Endothelial cell of umbilical vein (primary cell): ENCODE measurements around the gene CHRM1. TPM values are rescaled to one million over a fixed set of nuclear protein-coding genes. Genes with fewer than 3 reads are reported as not detected.

Experiments used
- polyA plus RNA-seq, 4 experiments: library from polyadenylated mRNA; depleted of rRNA in 3 of 4; stranded (reverse) in 3 of 4; unstranded in 1 of 4; fragments of >200 nt; gene quantifications; 2 replicates each; pipeline versions ENCODE4 v1.2.1 to v1.2.3, GENCODE V29; 2011 to 2012; ENCODE audit warnings: missing spikeins in 1 of 4
- small RNA-seq: library from RNA; depleted of rRNA; stranded (forward); fragments of <200 nt; gene quantifications from one replicate; pipeline ENCODE3, GENCODE V24; 2012; ENCODE audit warnings: low replicate concordance, low read depth; ENCODE audit not compliant: insufficient read depth, insufficient read length
- total RNA-seq: library from RNA; stranded (reverse); gene quantifications from 2 replicates; pipeline ENCODE4 v1.2.3, GENCODE V29; 2021

CHRM1 gene
- total and polyA plus RNA-seq, 2 donors (not counting 3 experiments of a cell fraction or from before 2014, with no cell fraction given): not detected

Small RNA genes lying within 50 kb of the gene (small RNA-seq; reads per million reads assigned to genes)
- not detected for gene RN7SL259P

Other genes with a start within 250 kb of the CHRM1 start
- gene UQCC3, start 249.7 kb downstream of the CHRM1 start, total RNA-seq: 8.6 and 9.0 TPM in 2 replicates
- 15.3 and 15.5 TPM in 2 replicates for gene UQCC3, start 249.7 kb downstream of the CHRM1 start, polyA plus RNA-seq
- 7.5 and 10.5 TPM in 2 replicates for gene LBHD1, start 249.1 kb downstream of the CHRM1 start, total RNA-seq
- gene LBHD1, start 249.1 kb downstream of the CHRM1 start, polyA plus RNA-seq: 3.5 and 3.8 TPM in 2 replicates
- 112 and 113 TPM in 2 replicates for gene UBXN1, start 242.3 kb downstream of the CHRM1 start, total RNA-seq
- gene UBXN1, start 242.3 kb downstream of the CHRM1 start, polyA plus RNA-seq: 105 and 114 TPM in 2 replicates
- 0.20 and 0.37 TPM in 2 replicates for gene LRRN4CL, start 231.8 kb downstream of the CHRM1 start, total RNA-seq
- 0.03 TPM in 1 of 2 replicates, not detected in the other for gene LRRN4CL, start 231.8 kb downstream of the CHRM1 start, polyA plus RNA-seq
- 31.1 and 31.3 TPM in 2 replicates for gene BSCL2, start 213.9 kb downstream of the CHRM1 start, total RNA-seq
- 94.8 and 126 TPM in 2 replicates for gene BSCL2, start 213.9 kb downstream of the CHRM1 start, polyA plus RNA-seq
- gene GNG3, start 213.7 kb downstream of the CHRM1 start, total RNA-seq: not detected in 2 replicates
- not detected in 2 replicates for gene GNG3, start 213.7 kb downstream of the CHRM1 start, polyA plus RNA-seq
- 53.4 and 56.2 TPM in 2 replicates for gene HNRNPUL2, start 193.9 kb downstream of the CHRM1 start, total RNA-seq
- gene HNRNPUL2, start 193.9 kb downstream of the CHRM1 start, polyA plus RNA-seq: 14.1 and 18.3 TPM in 2 replicates
- gene TTC9C, start 192.9 kb downstream of the CHRM1 start, total RNA-seq: 31.6 and 43.5 TPM in 2 replicates
- gene TTC9C, start 192.9 kb downstream of the CHRM1 start, polyA plus RNA-seq: 20.6 and 27.4 TPM in 2 replicates
- 6.9 and 8.1 TPM in 2 replicates for gene ZBTB3, start 167.2 kb downstream of the CHRM1 start, total RNA-seq
- 3.7 and 4.1 TPM in 2 replicates for gene ZBTB3, start 167.2 kb downstream of the CHRM1 start, polyA plus RNA-seq
- 94.3 and 96.2 TPM in 2 replicates for gene POLR2G, start 159.8 kb downstream of the CHRM1 start, total RNA-seq
- 258 and 266 TPM in 2 replicates for gene POLR2G, start 159.8 kb downstream of the CHRM1 start, polyA plus RNA-seq
- 28.9 and 30.4 TPM in 2 replicates for gene TAF6L, start 150.0 kb downstream of the CHRM1 start, total RNA-seq
- 28.6 and 33.3 TPM in 2 replicates for gene TAF6L, start 150.0 kb downstream of the CHRM1 start, polyA plus RNA-seq
- 27.6 and 27.8 TPM in 2 replicates for gene TMEM179B, start 134.0 kb downstream of the CHRM1 start, total RNA-seq
- 102 and 123 TPM in 2 replicates for gene TMEM179B, start 134.0 kb downstream of the CHRM1 start, polyA plus RNA-seq
- gene TMEM223, start 129.4 kb downstream of the CHRM1 start, total RNA-seq: 11.8 and 12.7 TPM in 2 replicates
- 26.7 and 31.8 TPM in 2 replicates for gene TMEM223, start 129.4 kb downstream of the CHRM1 start, polyA plus RNA-seq
- gene NXF1, start 115.9 kb downstream of the CHRM1 start, total RNA-seq: 71.4 and 74.4 TPM in 2 replicates
- 99.8 and 101 TPM in 2 replicates for gene NXF1, start 115.9 kb downstream of the CHRM1 start, polyA plus RNA-seq
- gene STX5, start 89.3 kb downstream of the CHRM1 start, total RNA-seq: 41.3 and 42.8 TPM in 2 replicates
- 46.4 and 50.7 TPM in 2 replicates for gene STX5, start 89.3 kb downstream of the CHRM1 start, polyA plus RNA-seq
- gene TEX54, start 88.5 kb downstream of the CHRM1 start, total RNA-seq: not detected in 2 replicates
- gene TEX54, start 88.5 kb downstream of the CHRM1 start, polyA plus RNA-seq: not detected in 2 replicates
- 51.7 and 51.8 TPM in 2 replicates for gene WDR74, start 81.8 kb downstream of the CHRM1 start, total RNA-seq
- 44.7 and 44.8 TPM in 2 replicates for gene WDR74, start 81.8 kb downstream of the CHRM1 start, polyA plus RNA-seq
- gene SLC3A2, start 40.5 kb downstream of the CHRM1 start, total RNA-seq: 190 and 208 TPM in 2 replicates
- gene SLC3A2, start 40.5 kb downstream of the CHRM1 start, polyA plus RNA-seq: 337 and 344 TPM in 2 replicates
- gene SLC22A6, start 63.6 kb upstream of the CHRM1 start, total RNA-seq: not detected in 2 replicates
- gene SLC22A6, start 63.6 kb upstream of the CHRM1 start, polyA plus RNA-seq: not detected in 2 replicates
- gene SLC22A8, start 94.5 kb upstream of the CHRM1 start, total RNA-seq: not detected in 2 replicates
- not detected in 2 replicates for gene SLC22A8, start 94.5 kb upstream of the CHRM1 start, polyA plus RNA-seq
- gene SLC22A24, start 222.9 kb upstream of the CHRM1 start, total RNA-seq: not detected in 2 replicates
- not detected in 2 replicates for gene SLC22A24, start 222.9 kb upstream of the CHRM1 start, polyA plus RNA-seq